ENCODE data around the gene ALDH1L1.

The ALDH1L1 gene

GRCh38 chr3:126116526-126116925, 63.9 kb downstream of the ALDH1L1 start:
- no peak for DNase-seq

GRCh38 chr3:126114443-126115386, 65.7 kb downstream of the ALDH1L1 start:
- no peak for DNase-seq

GRCh38 chr3:126113733-126114442, 66.5 kb downstream of the ALDH1L1 start:
- DNase-seq = no peak

GRCh38 chr3:126113238-126113555, 67.2 kb downstream of the ALDH1L1 start:
- DNase-seq = no peak

DNA sequence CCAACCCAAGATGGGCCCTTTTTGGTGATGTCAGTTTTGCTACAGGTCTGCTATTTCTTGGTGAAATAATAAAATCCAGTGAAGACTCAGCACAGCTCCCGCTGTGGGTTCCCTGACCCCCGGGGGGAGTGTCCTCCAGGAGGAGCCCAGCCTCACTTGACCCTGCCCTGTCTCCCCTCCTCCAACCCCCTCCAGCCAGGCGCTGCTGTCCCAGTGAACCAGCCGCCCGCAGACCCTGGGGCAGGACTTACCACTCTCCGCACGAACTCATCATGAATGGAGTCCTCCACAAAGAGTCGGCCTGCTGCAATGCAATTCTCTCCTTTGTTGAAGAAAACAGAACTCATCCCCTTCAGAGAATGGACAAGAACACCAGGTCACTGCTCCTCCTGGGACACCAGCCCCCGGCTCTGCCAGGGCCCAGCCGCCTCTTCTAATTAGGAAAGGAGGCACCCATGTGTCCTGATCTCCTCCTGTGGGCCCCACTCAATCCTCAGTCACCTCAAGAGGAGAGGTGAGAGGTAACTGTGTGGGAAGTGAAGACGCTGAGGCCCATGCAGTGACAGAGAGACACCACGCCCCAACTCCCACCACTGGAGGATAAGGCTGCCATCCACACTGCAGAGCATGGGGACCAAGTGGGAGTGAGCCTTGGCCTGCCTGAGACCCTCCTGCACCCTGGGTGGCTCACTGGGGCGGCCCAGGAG, 67.7 kb downstream of the ALDH1L1 start:
- no peak for DNase-seq

DNA sequence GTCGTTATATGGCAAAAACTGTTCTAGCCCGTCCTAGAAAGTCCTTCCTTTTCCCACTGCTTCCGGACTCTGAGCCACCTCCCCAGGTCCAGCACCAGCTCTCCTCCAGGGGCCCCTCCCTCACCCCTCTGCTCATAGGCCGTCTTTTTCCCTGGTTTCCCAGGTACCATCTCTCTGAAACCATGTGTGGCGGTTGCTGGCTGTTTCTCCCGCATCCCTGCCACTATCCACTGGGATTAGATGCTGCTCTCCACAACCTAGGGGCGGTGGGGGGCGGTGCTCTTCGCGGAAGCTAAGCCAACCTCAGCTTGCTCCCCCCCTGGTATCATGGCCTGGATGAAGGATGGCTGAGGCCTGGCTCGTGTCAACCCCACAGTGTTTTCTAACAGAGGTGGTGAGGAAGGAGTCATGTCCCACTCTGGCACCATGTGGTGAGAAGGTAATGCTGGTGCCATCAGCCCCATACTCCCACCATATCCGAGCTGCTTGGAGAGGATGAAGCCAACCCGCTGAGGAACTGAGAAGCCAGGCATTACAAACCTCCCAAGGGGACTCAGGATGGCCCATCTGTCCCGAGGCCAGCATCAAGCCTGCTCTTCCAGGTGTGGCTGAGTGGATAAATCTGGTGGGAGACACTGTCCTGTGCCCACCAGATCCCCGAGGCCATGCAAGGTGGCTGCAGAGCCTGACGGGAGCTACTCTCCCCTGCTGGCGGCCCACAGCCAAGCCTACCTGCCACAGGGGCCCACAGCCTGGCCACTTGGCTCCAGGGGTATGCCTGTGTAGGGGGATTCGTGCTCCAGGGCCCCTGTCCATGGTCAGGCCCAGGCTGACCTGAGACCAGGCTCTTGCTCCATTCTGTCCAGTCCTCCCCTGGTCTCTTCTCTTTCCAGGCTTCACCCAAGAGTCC, 68.6 kb downstream of the ALDH1L1 start:
- no peak for DNase-seq

GRCh38 chr3:126111126-126111551, 69.2 kb downstream of the ALDH1L1 start:
- no peak for DNase-seq

GRCh38 chr3:126110431-126111125, 69.8 kb downstream of the ALDH1L1 start:
- DNase-seq = no peak

DNA sequence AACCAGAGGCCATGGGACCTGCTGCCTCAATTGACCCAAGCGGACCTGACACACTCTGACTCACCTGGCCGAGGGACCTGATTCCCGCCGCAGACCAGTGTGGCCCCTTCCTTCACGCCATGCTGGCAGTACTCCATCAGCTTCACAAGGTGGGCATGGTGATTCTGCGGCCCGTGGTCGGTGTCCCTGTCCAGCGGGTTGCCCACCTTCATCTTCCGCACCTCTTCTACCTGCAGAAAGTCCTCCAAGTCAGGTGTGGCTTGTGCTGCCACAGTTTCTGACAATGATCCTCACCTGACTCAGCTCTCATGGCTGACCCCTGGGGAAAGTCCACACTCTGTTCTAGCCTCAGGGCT, 70.5 kb downstream of the ALDH1L1 start:
- DNase-seq = no peak

DNA sequence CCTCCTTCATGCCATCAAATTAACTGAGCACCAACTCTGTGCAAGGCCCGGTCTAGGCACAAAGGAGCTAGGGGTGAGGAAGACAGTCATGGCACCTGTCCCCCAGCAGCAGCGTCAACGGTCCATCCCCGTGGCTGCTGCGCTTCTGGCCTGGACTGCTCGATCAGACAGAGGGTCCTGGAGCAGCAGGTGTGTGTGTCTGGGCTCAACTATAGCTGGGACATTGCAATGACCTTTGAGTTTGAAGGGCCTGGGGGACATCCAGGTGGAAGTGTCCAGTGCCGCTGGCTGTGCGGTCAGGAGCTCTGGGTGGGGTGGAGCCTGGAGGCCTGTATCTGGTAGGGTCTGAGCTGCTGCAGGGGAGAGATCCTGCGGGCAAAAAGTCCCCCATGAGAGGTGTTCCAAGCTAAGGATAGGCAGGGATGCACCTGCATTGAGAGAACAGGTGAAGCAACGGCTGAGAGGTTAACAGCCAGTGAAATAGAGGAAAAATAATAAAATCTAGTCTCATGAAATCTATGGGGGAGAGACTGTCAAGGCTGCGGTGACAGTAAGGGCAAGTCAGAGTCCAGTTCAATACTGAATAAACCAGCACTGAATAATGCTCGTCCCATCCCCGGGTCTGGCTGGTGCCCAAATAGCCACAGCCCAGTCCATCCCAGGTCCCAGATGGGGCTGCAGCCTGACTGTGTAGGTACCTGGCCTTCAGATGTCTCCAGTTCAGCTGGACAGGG, 71.1 kb downstream of the ALDH1L1 start:
- no peak for DNase-seq

DNA sequence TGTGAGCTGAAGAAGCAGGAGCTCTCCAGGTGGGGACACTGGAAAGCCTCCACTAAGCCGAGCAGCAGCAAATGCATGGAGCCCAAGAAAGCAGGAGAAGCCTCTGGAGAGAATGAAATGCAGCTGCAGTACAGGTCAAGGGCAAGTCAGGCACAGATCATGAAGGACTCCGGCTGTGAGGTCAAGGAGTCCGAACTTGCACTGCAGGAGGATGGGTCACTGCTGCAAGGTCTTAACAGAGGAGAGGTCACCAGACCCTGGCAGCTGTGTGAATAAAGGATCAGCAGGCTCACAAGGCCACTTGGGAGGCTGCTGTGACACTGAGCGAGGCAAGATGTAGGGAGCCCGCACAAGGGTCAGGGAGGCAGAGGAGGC, 71.7 kb downstream of the ALDH1L1 start:
- no peak for DNase-seq

- DNase-seq = no peak
Measured at GRCh38 chr3:126107957-126108675, 72.3 kb downstream of the ALDH1L1 start.

DNA sequence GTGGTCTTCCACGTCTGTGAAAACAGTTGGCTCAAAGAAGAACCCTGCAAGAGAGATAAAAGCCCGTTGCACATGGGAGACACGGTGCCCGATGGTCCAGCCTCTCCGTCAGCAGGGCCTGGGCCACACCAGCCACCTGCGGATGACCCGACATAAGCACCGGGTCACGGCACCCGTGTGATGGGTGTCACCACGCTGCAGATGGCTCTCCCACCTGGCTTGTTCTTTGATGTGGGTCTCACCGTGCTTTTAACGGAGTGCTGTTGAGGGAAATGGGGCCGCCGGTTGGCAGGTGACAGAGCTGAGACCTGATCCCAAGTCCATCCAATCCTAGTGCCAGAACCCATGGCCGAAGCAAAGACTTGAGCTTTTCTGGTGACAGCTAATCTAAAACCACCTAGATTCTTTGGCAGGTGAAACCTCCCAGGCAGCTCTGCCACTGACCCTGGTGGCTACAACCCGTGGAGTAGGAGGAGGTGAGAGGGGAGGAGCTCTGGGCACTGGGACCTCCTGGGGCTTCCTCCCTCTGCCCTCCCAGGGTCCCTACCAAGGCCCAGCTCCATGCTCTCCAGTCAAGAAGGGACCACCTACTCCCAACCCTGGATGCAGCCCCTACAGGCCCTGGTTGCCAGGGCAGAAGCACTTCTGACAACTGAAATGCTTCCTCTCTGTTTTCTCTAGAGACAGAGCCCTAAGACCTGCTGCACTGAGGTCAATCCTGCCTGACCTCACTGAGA, 73.0 kb downstream of the ALDH1L1 start:
- no peak for DNase-seq

DNA sequence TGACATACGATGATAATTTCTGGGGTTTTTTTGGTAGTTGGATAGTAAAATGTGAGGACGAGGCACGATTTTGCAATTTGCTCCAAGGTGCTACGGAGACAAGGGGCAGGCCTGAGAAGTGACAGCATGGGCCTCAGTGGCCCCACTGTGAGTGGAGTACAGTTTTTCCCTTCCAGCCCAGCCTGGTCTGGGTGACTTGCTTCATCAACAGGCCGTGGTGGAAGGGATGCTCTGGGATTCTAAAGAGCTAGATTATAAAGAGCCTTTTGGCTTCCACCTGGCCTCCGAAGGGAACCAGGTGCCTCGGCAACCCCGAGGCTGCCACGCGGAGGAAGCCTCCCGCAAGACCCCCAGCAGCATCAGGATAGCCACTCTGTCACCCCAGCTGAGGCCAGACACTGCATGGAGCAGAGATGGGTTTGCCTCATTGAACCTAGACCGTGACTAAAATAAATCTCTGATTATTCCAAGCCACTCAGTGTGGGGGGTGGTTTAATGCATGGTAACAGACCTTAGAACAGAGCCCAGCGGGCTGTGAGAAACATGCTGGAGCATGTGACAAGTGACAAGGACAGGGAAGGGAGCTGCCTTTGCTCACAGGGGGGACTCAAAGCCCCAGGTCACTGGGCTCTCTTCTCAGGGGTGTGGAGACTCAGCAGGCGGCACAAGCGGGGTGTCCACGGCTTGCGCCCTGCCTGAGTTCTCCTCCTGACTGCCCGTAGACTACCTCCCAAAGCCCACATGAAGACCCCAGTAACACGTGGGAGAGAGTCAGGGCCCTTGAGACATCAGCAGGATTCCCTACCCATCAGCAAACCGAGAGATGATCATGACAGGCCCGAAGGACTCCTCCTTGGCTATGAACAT, 73.8 kb downstream of the ALDH1L1 start:
- DNase-seq = no peak

- DNase-seq = no peak
Measured at GRCh38 chr3:126105691-126106187, 74.6 kb downstream of the ALDH1L1 start.

DNA sequence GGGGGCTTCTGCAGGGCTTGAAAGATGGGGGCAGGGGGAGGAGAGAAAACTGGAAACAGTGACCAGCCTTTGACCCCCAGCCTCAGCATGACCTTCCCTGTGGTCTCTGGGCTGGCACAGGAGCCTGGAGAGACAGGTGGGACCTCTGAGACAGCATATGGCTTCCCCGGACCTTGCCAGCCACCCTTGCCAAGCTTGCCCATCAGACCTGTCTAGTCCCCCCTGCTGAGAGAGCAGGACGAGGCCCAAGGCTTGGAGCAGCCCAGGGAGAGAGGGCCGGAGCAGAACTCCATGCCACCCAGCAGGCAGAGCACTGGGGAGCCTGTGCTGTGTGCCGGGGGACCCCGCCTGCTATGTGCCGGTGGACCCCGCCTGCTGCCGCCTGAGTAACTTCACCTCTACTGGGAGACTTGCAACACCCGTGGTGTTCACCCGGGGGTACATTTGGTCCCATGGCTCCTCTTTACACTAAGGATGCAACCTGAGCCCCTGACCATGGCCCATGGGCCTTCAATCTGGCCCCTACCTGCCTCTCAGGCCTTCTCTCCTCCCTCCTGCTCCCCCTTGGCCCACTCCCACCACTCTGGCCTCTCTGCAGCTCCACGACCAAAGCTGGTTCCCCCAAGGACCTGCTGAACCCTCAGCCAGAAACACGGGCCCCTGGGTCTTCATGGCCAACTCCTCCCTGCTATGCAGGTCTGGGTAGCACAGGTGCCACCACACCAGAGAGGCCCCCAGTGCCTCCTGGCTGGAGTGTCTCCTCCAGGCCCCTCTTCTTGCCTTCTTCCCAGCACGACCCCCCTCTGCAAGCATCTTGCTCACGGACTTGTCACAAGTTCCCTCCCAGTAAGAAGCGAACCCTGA, 75.4 kb downstream of the ALDH1L1 start:
- no peak for DNase-seq

GRCh38 chr3:126104028-126104635, 76.3 kb downstream of the ALDH1L1 start:
- no peak for DNase-seq
